ENCODE data around the gene KIF9.
"Not testable (repeated sequence)": the region's sequence is repeated elsewhere in the genome, so short reads cannot be mapped to it uniquely, and the experiment has no call there.

The KIF9 gene

DNA sequence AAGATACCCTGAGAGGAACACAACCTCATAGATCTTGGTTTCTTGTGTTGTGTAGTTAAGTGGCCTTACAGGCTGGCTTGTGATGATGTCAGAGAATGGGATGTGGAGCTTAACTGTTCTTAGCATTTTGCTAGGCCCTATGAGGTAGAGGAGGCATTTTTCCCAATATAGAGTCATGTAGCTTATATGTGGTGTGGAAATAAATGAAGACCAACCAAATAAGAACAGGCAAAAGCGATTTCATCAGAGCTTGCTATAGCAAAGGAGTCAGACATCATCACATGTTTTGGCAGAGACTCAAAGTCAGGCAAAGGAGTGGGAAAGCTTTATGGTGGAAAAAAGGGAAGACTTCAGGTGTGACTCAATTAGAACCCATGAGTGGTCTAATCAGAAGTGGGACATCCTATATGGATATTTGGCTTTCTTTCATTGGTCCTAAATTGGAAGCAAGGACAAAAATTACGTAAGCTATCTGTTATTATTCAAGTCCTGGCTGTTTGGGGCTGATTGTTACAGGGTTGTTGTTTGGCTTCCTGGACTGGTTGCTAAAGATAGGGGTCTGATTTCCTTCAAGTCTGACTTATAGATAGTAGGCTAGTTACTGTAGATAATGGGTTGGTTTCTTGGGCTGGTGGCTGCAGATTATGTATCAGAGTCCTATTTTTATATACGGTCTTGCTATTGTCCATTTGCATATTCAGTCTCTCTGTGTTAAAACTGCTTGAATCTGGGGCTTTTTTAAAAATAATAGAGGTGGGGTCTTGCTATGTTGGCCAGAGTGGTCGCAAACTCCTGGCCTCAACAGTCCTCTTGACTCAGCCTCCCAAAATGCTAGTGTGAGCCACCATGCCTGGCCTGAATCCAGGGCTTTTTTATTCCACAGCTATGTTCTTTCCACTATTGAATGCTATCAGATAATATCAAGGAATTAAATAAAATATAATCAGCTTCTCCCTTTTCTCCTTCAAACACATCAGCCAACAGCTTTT lies 88.4 kb downstream of the KIF9 start:
- no peak for DNase-seq

- DNase-seq: no peak
These were observed 96.3 kb downstream of the KIF9 start for GRCh38 chr3:47186285-47186684.

- DNase-seq: not testable (repeated sequence)
These were observed 100.9 kb downstream of the KIF9 start for GRCh38 chr3:47181685-47182084.

GRCh38 chr3:47180011-47180410 lies 102.6 kb downstream of the KIF9 start:
- not testable (repeated sequence) for DNase-seq

Measured in hypothalamus (tissue), 51 donors.